HG02870 (cell line): ENCODE data around the gene ADAMTS6.

ENCODE experiments used
- ATAC-seq: cut with Tn5 transposase; IDR thresholded peaks from one replicate; pipeline ENCODE4 v1.9.1; 2021; ENCODE audit warnings: mild to moderate bottlenecking, moderate library complexity; ENCODE audit not compliant: unreplicated experiment

Gene ADAMTS6

GRCh38 chr5:65152131-65152530 is 329.6 kb downstream of the ADAMTS6 start:
- ATAC-seq = no peak

DNA sequence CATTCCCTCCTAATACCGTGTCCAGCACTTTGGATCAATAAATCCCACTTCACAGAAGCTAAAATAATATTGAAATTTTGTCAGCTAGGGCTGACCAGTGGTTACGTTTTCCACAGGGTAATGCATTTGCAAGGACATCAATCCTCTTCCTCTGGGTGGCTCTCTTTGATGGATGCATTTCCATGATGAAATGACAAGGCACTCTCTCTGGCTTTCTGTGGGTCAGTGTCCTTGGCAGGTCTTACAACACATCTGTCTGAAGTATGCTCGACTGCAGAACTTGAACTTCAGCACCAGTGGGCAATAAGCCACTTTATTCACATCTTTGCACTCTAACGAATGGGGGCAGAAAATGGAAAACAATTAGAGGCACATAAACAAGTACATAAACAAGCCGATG is 330.1 kb downstream of the ADAMTS6 start:
- ATAC-seq = no peak

DNA sequence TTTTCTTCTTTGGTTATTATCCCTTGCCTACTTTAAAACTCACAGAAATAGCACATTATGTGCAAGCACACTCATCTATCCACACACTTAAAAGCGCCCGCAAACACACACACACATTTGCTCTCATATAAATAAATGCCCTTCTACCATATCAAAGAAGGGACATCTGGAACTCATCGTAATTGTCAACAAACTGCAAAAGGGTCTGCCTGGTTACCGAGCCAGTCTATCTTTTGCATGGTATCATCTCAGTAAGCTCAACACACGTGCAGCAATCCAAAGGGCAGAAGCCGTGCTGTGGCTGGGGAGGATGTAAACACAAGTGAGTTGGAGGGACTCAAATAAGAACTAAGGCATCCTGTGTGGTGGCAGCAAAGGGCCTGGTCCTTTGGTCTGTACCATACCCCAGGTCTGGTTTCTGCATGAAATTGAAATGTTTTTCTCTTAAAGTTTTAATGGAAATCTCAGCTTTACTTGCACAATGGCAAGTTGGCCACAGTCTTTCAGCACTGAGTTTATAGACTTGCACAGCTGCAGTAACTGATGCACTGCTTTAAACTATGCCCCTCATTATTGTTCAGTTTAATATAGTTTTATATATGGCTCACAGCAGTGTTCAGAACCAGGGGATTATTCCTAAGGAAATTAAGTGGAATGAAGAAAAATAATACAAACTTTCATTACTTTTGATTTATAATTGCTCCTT is 331.0 kb downstream of the ADAMTS6 start:
- no peak for ATAC-seq

- ATAC-seq = no peak
Observed at GRCh38 chr5:65149827-65150226, 331.9 kb downstream of the ADAMTS6 start.

DNA sequence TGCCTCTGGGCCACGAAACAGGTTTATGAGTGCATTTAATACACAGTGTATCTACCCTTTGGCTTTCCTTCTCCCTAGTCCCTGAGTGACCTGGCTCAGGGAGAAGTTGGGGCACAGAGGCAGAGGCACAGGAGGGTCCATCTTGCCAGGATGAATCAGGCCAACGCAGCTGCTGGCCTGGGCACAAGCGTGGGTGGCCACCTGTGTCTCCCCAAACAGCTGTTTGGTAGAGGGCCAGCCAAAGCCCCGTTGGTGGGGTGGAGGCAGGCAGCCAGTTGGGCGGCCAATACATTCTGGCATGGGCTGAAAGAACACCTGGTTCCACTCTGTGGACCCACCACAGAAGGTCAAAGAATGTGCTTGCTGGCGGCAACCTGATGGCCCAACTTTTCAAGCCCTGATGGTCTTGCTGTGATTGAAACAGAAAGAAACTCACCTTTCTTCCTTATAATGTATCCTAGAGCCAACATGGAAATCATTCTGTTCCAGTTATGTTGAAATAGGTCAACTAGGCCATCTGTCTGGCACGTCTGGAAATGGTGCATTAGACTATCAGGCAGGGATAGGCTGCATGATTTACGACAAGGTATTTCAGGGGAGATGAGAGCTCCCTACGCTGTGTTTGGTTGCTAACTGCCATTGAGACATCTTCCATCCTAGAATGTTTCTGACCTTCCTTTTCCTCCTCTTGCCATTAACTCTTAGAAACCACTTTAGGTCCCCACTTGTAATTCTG is 337.4 kb downstream of the ADAMTS6 start:
- no peak for ATAC-seq

- no peak for ATAC-seq
Observed at GRCh38 chr5:65142511-65143011, 339.2 kb downstream of the ADAMTS6 start.

GRCh38 chr5:65142016-65142415 is 339.7 kb downstream of the ADAMTS6 start:
- no peak for ATAC-seq

DNA sequence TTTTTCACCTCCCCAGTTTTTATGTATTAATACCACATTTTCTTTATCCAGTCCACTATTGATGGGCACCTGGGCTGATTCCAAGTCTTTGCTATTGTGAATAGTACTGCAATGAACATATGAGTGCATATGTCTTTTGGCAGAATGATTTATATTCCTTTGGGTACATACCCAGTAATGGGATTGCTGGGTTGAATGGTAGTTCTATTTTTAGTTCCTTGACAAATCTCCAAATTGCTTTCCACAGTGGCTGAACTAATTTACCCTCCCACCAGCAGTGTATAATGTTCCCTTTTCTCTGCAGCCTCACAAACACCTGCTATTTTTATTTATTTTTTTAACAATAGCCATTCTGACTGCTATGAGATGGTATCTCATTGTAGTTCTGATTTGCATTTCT is 340.2 kb downstream of the ADAMTS6 start:
- no peak for ATAC-seq

- no peak for ATAC-seq
Observed at GRCh38 chr5:65137631-65138030, 344.1 kb downstream of the ADAMTS6 start.

GRCh38 chr5:65133477-65134110 is 348.1 kb downstream of the ADAMTS6 start:
- no peak for ATAC-seq

DNA sequence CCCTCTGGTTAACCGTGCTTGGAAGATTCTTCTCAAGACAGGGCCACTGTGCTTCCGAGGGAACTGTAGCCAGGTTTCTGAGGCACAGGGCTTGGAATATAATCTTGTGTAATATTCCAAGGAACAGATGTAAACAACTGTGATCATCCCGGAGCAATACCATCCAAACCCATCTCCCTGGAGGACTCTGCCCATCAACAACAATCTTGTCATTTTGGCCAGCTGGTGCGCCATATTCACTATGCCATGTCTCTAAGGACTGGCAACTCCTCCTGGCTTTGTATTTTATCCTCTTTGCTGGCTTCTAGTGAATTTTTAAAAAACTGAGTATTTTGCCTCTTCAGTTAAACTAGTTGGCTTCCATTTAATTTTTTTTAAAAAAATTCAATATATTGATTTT is 349.3 kb downstream of the ADAMTS6 start:
- no peak for ATAC-seq

DNA sequence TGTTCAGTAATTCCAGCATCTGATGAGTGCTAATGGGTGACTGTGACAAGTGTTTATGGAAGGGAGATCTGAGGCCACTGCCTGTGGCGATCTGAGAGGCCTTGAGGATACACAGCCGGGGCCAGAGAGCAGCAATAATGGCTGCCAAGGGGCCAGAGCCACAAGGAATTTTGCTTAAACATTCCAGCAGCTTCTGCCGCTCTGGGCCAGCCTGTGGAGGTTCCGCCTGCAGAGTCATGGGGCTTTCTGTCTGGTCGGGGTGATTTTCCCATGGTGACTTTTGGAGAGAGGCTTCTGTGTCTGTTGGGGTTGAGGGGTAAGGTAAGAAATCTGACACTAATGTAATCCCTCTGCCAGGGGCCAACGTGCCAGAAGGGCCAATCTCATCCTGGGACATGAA is 353.5 kb downstream of the ADAMTS6 start:
- ATAC-seq = no peak

- no peak for ATAC-seq
Observed at GRCh38 chr5:65127161-65127901, 354.4 kb downstream of the ADAMTS6 start.

DNA sequence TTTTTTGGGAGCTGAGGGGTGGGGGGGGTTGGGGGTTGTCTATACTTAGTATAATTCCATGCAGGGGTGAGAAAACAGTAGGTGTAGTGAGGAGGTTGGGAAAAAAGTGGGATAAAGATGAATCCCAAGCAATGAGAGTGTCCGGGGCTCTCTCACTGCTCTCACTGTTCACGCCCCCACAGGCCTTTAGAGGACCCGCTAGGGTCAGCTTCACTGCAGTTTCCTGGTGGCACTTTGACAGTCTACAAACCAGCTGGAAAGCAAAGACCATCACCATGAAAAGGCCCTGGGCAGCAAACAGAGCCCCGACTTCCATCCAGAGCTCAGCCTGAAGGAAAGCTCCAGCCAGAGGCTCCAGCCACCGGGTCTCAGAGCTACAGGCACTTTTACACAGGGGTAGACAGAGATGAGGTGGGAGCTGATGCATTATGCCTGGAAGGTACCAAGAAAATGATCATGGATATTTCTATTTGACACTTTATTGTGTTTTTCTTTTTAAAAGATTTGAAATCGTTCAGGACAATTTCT is 355.1 kb downstream of the ADAMTS6 start:
- no peak for ATAC-seq

DNA sequence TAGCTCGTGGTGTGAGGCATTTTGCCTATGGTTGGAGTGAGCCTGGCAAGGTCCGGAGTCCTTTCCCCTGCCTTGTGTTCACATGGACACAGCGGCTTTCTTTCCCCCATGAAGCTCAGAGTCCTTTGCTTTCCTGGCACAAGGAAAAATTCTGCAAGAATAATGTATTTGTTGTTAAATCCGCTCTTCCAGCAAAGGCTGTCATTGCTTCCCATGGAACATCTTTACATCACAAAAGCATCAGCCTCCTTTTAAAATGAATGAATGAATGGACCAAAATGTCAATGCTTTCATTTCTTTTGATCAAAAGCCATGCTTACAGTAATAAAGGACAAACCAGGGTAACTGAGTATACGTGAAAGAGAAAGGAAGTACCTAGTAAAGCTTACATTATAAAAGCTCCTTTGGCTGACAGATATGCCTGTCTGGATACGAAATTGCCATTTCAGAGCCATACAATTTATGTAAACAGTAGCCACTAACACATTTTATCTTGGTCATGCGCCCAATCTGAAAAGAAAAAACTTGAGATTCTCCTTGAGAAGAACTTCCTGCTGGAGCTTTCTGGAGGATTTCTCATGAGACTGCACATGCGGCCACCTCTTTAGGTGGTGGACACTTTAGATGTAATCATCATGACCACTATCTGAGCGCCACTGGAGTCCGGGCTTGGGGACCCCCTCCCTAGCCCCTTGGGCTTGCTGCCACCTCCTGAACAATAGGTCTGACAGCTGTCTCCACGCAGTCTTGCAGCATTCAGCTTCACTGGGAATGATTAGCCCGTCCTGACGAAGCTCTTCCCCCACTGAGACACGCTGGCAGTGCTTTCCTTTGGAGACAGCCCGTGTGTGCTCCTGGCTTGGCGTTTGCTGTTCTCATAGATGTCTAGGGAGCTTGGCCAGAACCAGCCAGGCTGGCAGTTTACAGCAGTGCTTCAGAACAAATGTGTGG is 355.9 kb downstream of the ADAMTS6 start:
- no peak for ATAC-seq

DNA sequence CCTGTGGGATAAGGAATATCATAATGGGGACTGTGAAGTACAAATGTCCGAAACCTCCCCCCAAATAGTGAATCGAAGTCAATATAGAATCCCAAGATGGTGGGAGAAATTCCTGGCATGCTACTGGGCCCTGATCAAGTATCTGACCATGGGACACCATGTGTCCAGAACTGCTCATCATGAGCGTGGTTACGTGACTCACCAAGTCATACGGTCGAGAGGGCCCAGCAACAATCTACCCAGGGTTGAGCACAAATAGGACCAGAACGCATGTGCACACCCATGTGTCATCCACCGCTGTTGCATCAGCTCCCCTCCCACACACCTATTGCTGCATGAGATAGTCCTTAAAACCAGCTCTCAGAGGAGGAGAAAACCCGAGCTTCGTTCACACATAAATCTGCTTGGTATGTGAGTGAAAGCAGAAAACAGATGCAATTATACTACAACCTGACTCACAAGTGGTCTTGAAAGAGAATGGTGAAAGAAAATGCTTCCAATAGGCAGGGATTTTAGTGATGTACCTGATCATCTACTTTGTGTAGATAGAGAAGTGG is 359.8 kb downstream of the ADAMTS6 start:
- no peak for ATAC-seq

DNA sequence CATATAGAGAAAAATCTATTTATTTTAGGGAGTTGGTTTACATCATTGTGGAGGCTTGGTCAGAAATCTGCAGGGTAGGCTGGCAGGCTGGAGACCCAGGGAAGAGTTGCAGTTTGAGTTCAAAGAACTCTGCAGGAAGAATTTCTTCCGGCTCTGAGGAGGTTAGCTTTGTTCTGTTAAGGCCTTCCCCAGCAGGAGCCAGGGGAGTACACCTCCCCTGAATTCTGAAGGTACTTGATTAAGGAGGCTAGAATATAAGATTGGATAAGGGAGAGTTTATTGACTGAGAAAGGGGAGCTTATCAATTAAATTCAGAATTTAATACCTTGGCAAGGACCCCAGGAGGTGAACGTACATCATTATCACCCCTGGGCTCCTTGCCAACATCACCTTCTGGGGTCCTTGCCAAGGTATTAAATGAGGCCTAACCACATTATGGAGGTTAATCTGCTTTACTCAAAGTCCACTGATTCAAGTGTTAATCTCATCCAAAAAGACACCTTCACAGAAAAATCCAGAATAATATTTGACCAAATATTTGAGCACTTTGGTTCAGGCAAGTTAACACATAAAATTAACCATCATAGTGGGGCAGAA is 361.3 kb downstream of the ADAMTS6 start:
- ATAC-seq = no peak

DNA sequence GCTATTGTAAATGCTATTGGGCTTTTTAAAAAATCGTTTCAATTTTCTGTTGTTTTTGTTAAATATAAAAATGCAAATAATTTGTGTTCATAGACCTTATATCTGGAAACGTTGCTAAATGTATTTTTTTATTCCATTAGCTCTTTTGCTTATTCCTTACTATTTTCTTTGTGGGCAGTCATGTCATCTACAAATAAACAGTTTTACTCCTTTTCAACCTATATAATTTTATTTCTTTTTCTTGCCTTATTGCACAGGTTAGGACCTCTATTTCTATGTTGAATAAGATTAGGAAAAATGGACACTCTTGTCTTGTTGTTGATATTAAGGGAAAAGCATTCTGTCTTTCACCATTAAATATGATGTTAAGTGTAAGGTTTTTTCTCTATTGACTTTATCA is 364.2 kb downstream of the ADAMTS6 start:
- ATAC-seq = no peak

DNA sequence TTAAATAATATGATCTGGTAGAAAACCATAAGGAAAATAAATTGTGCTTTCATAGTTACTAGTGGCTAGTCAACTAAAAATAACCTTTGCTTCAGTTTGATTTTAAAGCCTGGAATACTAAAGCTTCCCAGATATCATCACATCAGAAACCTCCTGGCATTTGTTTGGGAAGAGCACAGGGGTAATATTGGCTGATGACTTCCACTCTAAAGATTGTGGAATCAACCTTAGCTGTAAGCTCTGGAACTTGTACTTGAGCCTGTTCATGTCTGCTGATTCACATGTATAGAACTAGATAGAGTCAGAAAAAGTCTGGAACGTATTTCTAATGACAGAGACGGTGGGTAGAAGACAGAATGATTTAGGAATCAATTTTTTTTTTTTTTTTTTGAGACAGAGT is 367.9 kb downstream of the ADAMTS6 start:
- ATAC-seq = no peak
